H9 (cell line): ENCODE data around the gene SKIC2. TPM values are rescaled to one million over a fixed set of nuclear protein-coding genes. Genes with fewer than 3 reads are reported as not detected.
"Not testable (repeated sequence)": the region's sequence is repeated elsewhere in the genome, so short reads cannot be mapped to it uniquely, and the experiment has no call there.

ENCODE experiments used
- DNase-seq: peaks from one replicate; pipeline ENCODE4 v3.0.0-alpha.2; 2017
- H2AFZ ChIP-seq: one replicate; pipeline ENCODE4 v1.6.1; 2013; ENCODE audit warnings: mild to moderate bottlenecking, low read length, control low read depth, moderate library complexity
- H2AK5ac ChIP-seq: 2 replicates; pipeline ENCODE4 v1.6.1; 2013; ENCODE audit warnings: low read length, control low read depth, mixed read lengths; ENCODE audit not compliant: insufficient read length
- H2BK120ac ChIP-seq: one replicate; pipeline ENCODE4 v1.6.1; 2013; ENCODE audit warnings: low read depth, mild to moderate bottlenecking, low read length, control low read depth, inconsistent platforms; ENCODE audit not compliant: poor library complexity, severe bottlenecking
- H2BK12ac ChIP-seq: 2 replicates; pipeline ENCODE4 v1.6.1; 2013; ENCODE audit warnings: low read length, control low read depth, mixed read lengths, low read depth; ENCODE audit not compliant: insufficient read length
- H2BK15ac ChIP-seq: 2 replicates; pipeline ENCODE4 v1.6.1; 2013; ENCODE audit warnings: low read depth, low read length, control low read depth
- H2BK20ac ChIP-seq: one replicate; pipeline ENCODE4 v1.6.1; 2013; ENCODE audit warnings: low read depth, mild to moderate bottlenecking, low read length, control low read depth, inconsistent platforms; ENCODE audit not compliant: poor library complexity, severe bottlenecking
- H2BK5ac ChIP-seq: 2 replicates; pipeline ENCODE4 v1.6.1; 2013; ENCODE audit warnings: low read length, control low read depth, mixed read lengths; ENCODE audit not compliant: insufficient read length
- H3K14ac ChIP-seq: 2 replicates; pipeline ENCODE4 v1.6.1; 2013; ENCODE audit warnings: low read length, control low read depth; ENCODE audit not compliant: insufficient read depth
- H3K18ac ChIP-seq: 2 replicates; pipeline ENCODE4 v1.6.1; 2013; ENCODE audit warnings: low read depth, mild to moderate bottlenecking, mixed read lengths, low read length, control low read depth; ENCODE audit not compliant: insufficient read length
- H3K23ac ChIP-seq: 2 replicates; pipeline ENCODE4 v1.6.1; 2013; ENCODE audit warnings: low read length, control low read depth, mixed read lengths, low read depth; ENCODE audit not compliant: insufficient read length
- H3K23me2 ChIP-seq: 2 replicates; pipeline ENCODE4 v1.6.1; 2013; ENCODE audit warnings: low read depth, mild to moderate bottlenecking, mixed read lengths, low read length, control low read depth; ENCODE audit not compliant: insufficient read length, poor library complexity, severe bottlenecking
- H3K27ac ChIP-seq: 2 replicates; pipeline ENCODE4 v1.5.1; 2013; ENCODE audit warnings: low read length, control low read depth, mixed read lengths, low read depth; ENCODE audit not compliant: insufficient read length
- H3K27me3 ChIP-seq: 2 replicates; pipeline ENCODE4 v1.6.1; 2013; ENCODE audit warnings: low read length, control low read depth, inconsistent platforms; ENCODE audit not compliant: insufficient read depth
- H3K4ac ChIP-seq: 2 replicates; pipeline ENCODE4 v1.6.1; 2013; ENCODE audit warnings: low read depth, mild to moderate bottlenecking, control low read depth, inconsistent platforms, low read length, moderate library complexity
- H3K4me1 ChIP-seq: 2 replicates; pipeline ENCODE4 v1.6.1; 2013; ENCODE audit warnings: low read length, control low read depth, inconsistent platforms; ENCODE audit not compliant: insufficient read depth
- H3K4me2 ChIP-seq: 2 replicates; pipeline ENCODE4 v1.6.1; 2013; ENCODE audit warnings: low read length, control low read depth, mixed read lengths; ENCODE audit not compliant: insufficient read length, insufficient read depth
- H3K56ac ChIP-seq: 2 replicates; pipeline ENCODE4 v1.6.1; 2013; ENCODE audit warnings: low read depth, mild to moderate bottlenecking, mixed read lengths, low read length, control low read depth; ENCODE audit not compliant: insufficient read length
- H3K79me1 ChIP-seq: 2 replicates; pipeline ENCODE4 v1.6.1; 2013; ENCODE audit warnings: low read depth, mild to moderate bottlenecking, moderate library complexity, low read length, control low read depth, inconsistent platforms; ENCODE audit not compliant: insufficient read depth, poor library complexity, severe bottlenecking
- H3K79me2 ChIP-seq: 2 replicates; pipeline ENCODE4 v1.6.1; 2013; ENCODE audit warnings: low read length, control low read depth, inconsistent platforms; ENCODE audit not compliant: insufficient read depth
- H3K9ac ChIP-seq: 2 replicates; pipeline ENCODE4 v1.6.1; 2013; ENCODE audit warnings: low read length, control low read depth, mixed read lengths; ENCODE audit not compliant: insufficient read length; ENCODE audit errors: extremely low read depth
- H3K9me3 ChIP-seq: one replicate; pipeline ENCODE4 v1.6.1; 2013; ENCODE audit warnings: low read depth, low read length, inconsistent platforms; ENCODE audit not compliant: control insufficient read depth
- H3T11ph ChIP-seq: one replicate; pipeline ENCODE4 v1.6.1; 2013; ENCODE audit warnings: mild to moderate bottlenecking, low read length, control low read depth, inconsistent platforms
- H4K20me1 ChIP-seq: one replicate; pipeline ENCODE4 v1.6.1; 2013; ENCODE audit not compliant: control insufficient read depth, insufficient read length, insufficient read depth
- H4K5ac ChIP-seq: 2 replicates; pipeline ENCODE4 v1.6.1; 2013; ENCODE audit warnings: low read depth, mild to moderate bottlenecking, mixed read lengths, low read length, control low read depth; ENCODE audit not compliant: insufficient read length
- H4K8ac ChIP-seq: replicated peaks from 2 replicates; pipeline ENCODE4 v1.6.1; 2013; ENCODE audit warnings: low read length, control low read depth, mixed read lengths, low read depth; ENCODE audit not compliant: insufficient read length
- H4K91ac ChIP-seq: 2 replicates; pipeline ENCODE4 v1.6.1; 2013; ENCODE audit warnings: low read depth, mild to moderate bottlenecking, moderate library complexity, mixed read lengths, low read length, control low read depth; ENCODE audit not compliant: insufficient read length
- H3K27ac Mint-ChIP-seq, 3 experiments: 2 replicates in 2 of 3; 3 replicates in 1 of 3; pipeline ENCODE4 v1.8.0; 2020 to 2021; ENCODE audit warnings: mixed read lengths in 3 of 3, mild to moderate bottlenecking in 1 of 3, moderate library complexity in 1 of 3
- H3K27me3 Mint-ChIP-seq: 2 replicates; pipeline ENCODE4 v1.8.0; 2021; ENCODE audit warnings: low read depth, mild to moderate bottlenecking, moderate library complexity, mixed read lengths
- H3K36me3 Mint-ChIP-seq, 3 experiments: 2 replicates in 2 of 3; 3 replicates in 1 of 3; pipeline ENCODE4 v1.8.0; 2020 to 2021; ENCODE audit warnings: low read depth in 3 of 3, mixed read lengths in 3 of 3; ENCODE audit not compliant: insufficient read depth in 1 of 3
- H3K4me1 Mint-ChIP-seq, 2 experiments: 2 replicates each; pipeline ENCODE4 v1.8.0; 2020; ENCODE audit warnings: mixed read lengths in 2 of 2
- H3K4me3 Mint-ChIP-seq, 2 experiments: 2 replicates in 1 of 2; 3 replicates in 1 of 2; pipeline ENCODE4 v1.8.0; 2020 to 2021; ENCODE audit warnings: mild to moderate bottlenecking in 2 of 2, mixed read lengths in 2 of 2, moderate library complexity in 1 of 2
- H3K9me3 Mint-ChIP-seq, 2 experiments: 2 replicates in 1 of 2; 3 replicates in 1 of 2; pipeline ENCODE4 v1.8.0; 2020; ENCODE audit warnings: mild to moderate bottlenecking in 2 of 2, mixed read lengths in 2 of 2, moderate library complexity in 1 of 2
- WGBS: extraction: QIAGEN DNeasy Blood & Tissue Kit; methylation state at CpG from one replicate; pipeline ENCODE4 v1.1.7; 2013; ENCODE audit warnings: missing lambda C conversion rate, low lambda C conversion rate, mixed read lengths; ENCODE audit not compliant: insufficient read length; ENCODE audit errors: extremely low coverage; 5-methylcytosine and 5-hydroxymethylcytosine counted together
- total RNA-seq: library from RNA; stranded (reverse); gene quantifications from 2 replicates; pipeline ENCODE4 v1.2.1, GENCODE V29; 2021

Gene SKIC2
- total RNA-seq, 1 experiment from 2014 or later = 86.2 TPM

GRCh38 chr6:32012941-32013617 lies 54.1 kb downstream of the SKIC2 start:
- H4K5ac ChIP-seq, H3K36me3 Mint-ChIP-seq, H3K9me3 Mint-ChIP-seq, H2BK12ac ChIP-seq, H3K4me1 ChIP-seq, H3K79me1 ChIP-seq, H3K79me2 ChIP-seq, H3K4me2 ChIP-seq, H2AFZ ChIP-seq, H3K23ac ChIP-seq, H3K56ac ChIP-seq, H3K27ac Mint-ChIP-seq, H2AK5ac ChIP-seq, H2BK20ac ChIP-seq, H3K9ac ChIP-seq, H3K18ac ChIP-seq, H2BK5ac ChIP-seq, H3K23me2 ChIP-seq, H3K14ac ChIP-seq, H3K4me3 Mint-ChIP-seq, H4K8ac ChIP-seq, H3K27ac ChIP-seq, H4K91ac ChIP-seq, H3T11ph ChIP-seq, H4K20me1 ChIP-seq, DNase-seq, H3K4me1 Mint-ChIP-seq, H3K27me3 Mint-ChIP-seq, H2BK15ac ChIP-seq, H2BK120ac ChIP-seq, H3K4ac ChIP-seq, H3K9me3 ChIP-seq, H3K27me3 ChIP-seq: not testable (repeated sequence)
- WGBS = no CpG with 5 or more reads among the region's 17 CpGs

- H2AK5ac ChIP-seq, H4K8ac ChIP-seq, H3K18ac ChIP-seq, H3K79me2 ChIP-seq, H2BK12ac ChIP-seq, H3K79me1 ChIP-seq, H3K23me2 ChIP-seq, H3K56ac ChIP-seq, H2BK20ac ChIP-seq, H3K4ac ChIP-seq, H2BK15ac ChIP-seq, H3K14ac ChIP-seq, H4K91ac ChIP-seq, H2BK120ac ChIP-seq, H3K27ac Mint-ChIP-seq, H3K4me2 ChIP-seq, H3K4me3 Mint-ChIP-seq, H3K4me1 Mint-ChIP-seq, H3K36me3 Mint-ChIP-seq, H3K23ac ChIP-seq, H3T11ph ChIP-seq, H2BK5ac ChIP-seq, H3K27me3 ChIP-seq, H3K9ac ChIP-seq, H2AFZ ChIP-seq, DNase-seq, H3K27ac ChIP-seq, H4K20me1 ChIP-seq, H3K9me3 ChIP-seq, H4K5ac ChIP-seq, H3K4me1 ChIP-seq, H3K9me3 Mint-ChIP-seq, H3K27me3 Mint-ChIP-seq: not testable (repeated sequence)
- no CpG with 5 or more reads among the region's 5 CpGs for WGBS
Observed at GRCh38 chr6:32013738-32014137, 54.8 kb downstream of the SKIC2 start.
